CD14-positive monocyte (primary cell): Measurements from ENCODE around the gene TUNAR. TPM values are rescaled to one million over a fixed set of nuclear protein-coding genes. Genes with fewer than 3 reads are reported as not detected.

Experiments used
- DNase-seq, 3 donors: peaks; one replicate each; pipeline ENCODE4 v3.0.0-alpha.2; 2011 to 2022
- H2AFZ ChIP-seq: 2 replicates; pipeline ENCODE4 v1.6.0; 2012; ENCODE audit warnings: mild to moderate bottlenecking, low read depth, low read length, inconsistent platforms; ENCODE audit not compliant: insufficient read depth, poor library complexity, severe bottlenecking
- H3K27ac ChIP-seq, 2 donors: 1 replicate in 1 of 2; 2 replicates in 1 of 2; pipeline ENCODE4 v1.5.1; 2012 to 2013; ENCODE audit warnings: low read length in 2 of 2, control low read depth in 1 of 2, inconsistent platforms in 1 of 2, low read depth in 1 of 2, mild to moderate bottlenecking in 1 of 2
- H3K27me3 ChIP-seq, 2 donors: one replicate each; pipeline versions ENCODE4 v1.6.0 to v1.6.1; 2011 to 2013; ENCODE audit warnings: low read length in 2 of 2; ENCODE audit not compliant: control insufficient read depth in 2 of 2, insufficient read depth in 2 of 2
- H3K36me3 ChIP-seq, 2 donors: replicated peaks in 1 of 2; 1 replicate in 1 of 2; 2 replicates in 1 of 2; pipeline versions ENCODE4 v1.5.1 to v1.6.1; 2012 to 2013; ENCODE audit warnings: low read length in 2 of 2, control low read depth in 1 of 2, inconsistent platforms in 1 of 2, mild to moderate bottlenecking in 1 of 2; ENCODE audit not compliant: insufficient read depth in 2 of 2, control insufficient read depth in 1 of 2
- H3K4me1 ChIP-seq, 2 donors: 1 replicate in 1 of 2; 2 replicates in 1 of 2; pipeline versions ENCODE4 v1.5.1 to v1.6.1; 2012 to 2013; ENCODE audit warnings: low read length in 2 of 2, control low read depth in 1 of 2, inconsistent platforms in 1 of 2, mild to moderate bottlenecking in 1 of 2, moderate library complexity in 1 of 2; ENCODE audit not compliant: insufficient read depth in 2 of 2, control insufficient read depth in 1 of 2
- H3K4me2 ChIP-seq: replicated peaks from 2 replicates; pipeline ENCODE3; 2012; ENCODE audit warnings: low read length, moderate library complexity, mild to moderate bottlenecking; ENCODE audit not compliant: poor library complexity, severe bottlenecking; ENCODE audit errors: extremely low read depth
- H3K4me3 ChIP-seq, 3 experiments: fragments of 200-600 bp in 1 of 3; sonication (generic) in 1 of 3; replicated peaks in 1 of 3; 1 replicate in 2 of 3; 2 replicates in 1 of 3; pipeline ENCODE4 v1.5.1; 2011 to 2013; ENCODE audit warnings: low read length in 3 of 3, mild to moderate bottlenecking in 3 of 3, control low read depth in 2 of 3, low read depth in 2 of 3, inconsistent platforms in 1 of 3, moderate library complexity in 1 of 3
- H3K79me2 ChIP-seq: 2 replicates; pipeline ENCODE4 v1.6.0; 2012; ENCODE audit warnings: mild to moderate bottlenecking, control low read depth, inconsistent platforms, low read length, moderate library complexity; ENCODE audit not compliant: insufficient read depth
- H3K9ac ChIP-seq: 2 replicates; pipeline ENCODE4 v1.6.0; 2017; ENCODE audit warnings: low read length, mild to moderate bottlenecking; ENCODE audit not compliant: insufficient read depth, poor library complexity, severe bottlenecking
- H3K9me3 ChIP-seq, 2 donors: replicated peaks in 1 of 2; 1 replicate in 1 of 2; 2 replicates in 1 of 2; pipeline versions ENCODE4 v1.5.1 to v1.6.1; 2012 to 2013; ENCODE audit warnings: low read length in 2 of 2, control low read depth in 1 of 2; ENCODE audit not compliant: control insufficient read depth in 1 of 2, insufficient read depth in 1 of 2
- H4K20me1 ChIP-seq: 2 replicates; pipeline ENCODE4 v1.6.0; 2012; ENCODE audit warnings: mild to moderate bottlenecking, low read length, control low read depth, moderate library complexity; ENCODE audit not compliant: insufficient read depth
- H3K27ac Mint-ChIP-seq, 7 donors: one replicate each; pipeline ENCODE4 v1.8.0; 2020; ENCODE audit warnings: mild to moderate bottlenecking in 7 of 7, mixed read lengths in 7 of 7, moderate library complexity in 6 of 7, inconsistent platforms in 2 of 7
- H3K27me3 Mint-ChIP-seq, 3 donors: one replicate each; pipeline ENCODE4 v1.8.0; 2021 to 2022; ENCODE audit warnings: low read depth in 3 of 3, mild to moderate bottlenecking in 3 of 3, mixed read lengths in 3 of 3, moderate library complexity in 3 of 3, inconsistent platforms in 1 of 3
- H3K36me3 Mint-ChIP-seq, 2 donors: one replicate each; pipeline ENCODE4 v1.8.0; 2020; ENCODE audit warnings: mixed read lengths in 2 of 2, inconsistent platforms in 1 of 2, mild to moderate bottlenecking in 1 of 2
- H3K4me1 Mint-ChIP-seq: one replicate; pipeline ENCODE4 v1.8.0; 2020; ENCODE audit warnings: mild to moderate bottlenecking, mixed read lengths
- H3K4me3 Mint-ChIP-seq, 2 donors: one replicate each; pipeline ENCODE4 v1.8.0; 2020; ENCODE audit warnings: mild to moderate bottlenecking in 2 of 2, mixed read lengths in 2 of 2, moderate library complexity in 1 of 2
- H3K9me3 Mint-ChIP-seq, 7 donors: one replicate each; pipeline ENCODE4 v1.8.0; 2020 to 2022; ENCODE audit warnings: mixed read lengths in 7 of 7, mild to moderate bottlenecking in 6 of 7, moderate library complexity in 6 of 7, inconsistent platforms in 2 of 7
- CTCF ChIP-seq: fragments of 200-600 bp; IDR thresholded peaks from one replicate; pipeline ENCODE4 v1.8.0; 2022; ENCODE audit warnings: antibody characterized with exemption, mild to moderate bottlenecking
- WGBS: methylation state at CpG from one replicate; pipeline ENCODE4 v1.1.5; 2013; ENCODE audit warnings: missing lambda C conversion rate; ENCODE audit not compliant: insufficient coverage; 5-methylcytosine and 5-hydroxymethylcytosine counted together
- intact Hi-C, 2 donors: fragments of 100-400 bp; cut with micrococcal nuclease; formaldehyde crosslinking; loops; one replicate each; pipeline versions ENCODE4 v1.15.0 to v1.15.1; 2023
- polyA plus RNA-seq, 3 donors: library from polyadenylated mRNA; depleted of rRNA in 1 of 3; unstranded in 2 of 3; stranded (reverse) in 1 of 3; fragments of 300-500 nt in 2 of 3; fragments of >200 nt in 1 of 3; fragmentation: Illumina TruSeq in 2 of 3; gene quantifications; 1 replicate in 2 of 3; 2 replicates in 1 of 3; pipeline ENCODE4 v1.2.3, GENCODE V29; 2012 to 2021

The TUNAR gene
- polyA plus RNA-seq, 3 donors, result not detected

DNA sequence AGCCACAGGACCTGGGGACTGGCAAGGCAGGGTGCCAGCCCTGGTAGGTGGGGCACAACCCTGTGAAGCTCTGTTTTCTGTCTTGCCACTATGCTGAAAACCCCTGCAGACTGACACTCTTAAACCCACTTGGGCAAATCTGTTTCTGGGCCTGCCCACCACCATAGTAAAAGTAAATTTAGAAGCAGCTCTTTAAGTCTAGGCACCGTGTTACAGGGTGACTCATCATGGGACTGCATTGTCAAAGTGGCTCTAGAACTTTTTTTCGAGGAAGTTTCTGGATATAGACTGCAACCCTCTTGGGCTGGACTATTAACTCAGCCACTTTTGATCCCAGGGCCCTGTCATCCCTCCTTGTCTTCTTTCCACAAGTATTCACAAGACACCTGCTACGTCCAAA lies 7.7 kb downstream of the TUNAR start:
- Histone ChIP-seq H3K9ac (no peak overlapping the region), H3K27ac (no peak overlapping the region), H3K79me2 (no peaks in the 10 kb centered on the region), H3K4me2 (no peak overlapping the region), H3K9me3 (no peaks in the 10 kb centered on the region), H3K27me3 (peaks cover 0 to 2% of the 10 kb centered on the region in 2 donors), H4K20me1 (no peaks in the 10 kb centered on the region), H3K4me1 (no peaks in the 10 kb centered on the region), H3K36me3 (no peaks in the 10 kb centered on the region), H2AFZ (no peak overlapping the region), H3K4me3 (no peak overlapping the region)
- H3K9me3 Mint-ChIP-seq, result peaks cover 0 to 5% (median 0%) of the 10 kb centered on the region in 7 donors
- intact Hi-C loops, result no loop called here
- no peak for DNase-seq
- H3K27ac Mint-ChIP-seq, result no peak overlapping the region
- peaks cover 2 to 5% (median 4%) of the 10 kb centered on the region in 3 donors for H3K27me3 Mint-ChIP-seq
- H3K4me1 Mint-ChIP-seq, result no peaks in the 10 kb centered on the region
- H3K36me3 Mint-ChIP-seq, result no peaks in the 10 kb centered on the region
- H3K4me3 Mint-ChIP-seq, result no peak overlapping the region
- no peak for TF ChIP-seq CTCF
- WGBS, result 76% methylated on average over 2 of the region's 3 CpGs

DNA sequence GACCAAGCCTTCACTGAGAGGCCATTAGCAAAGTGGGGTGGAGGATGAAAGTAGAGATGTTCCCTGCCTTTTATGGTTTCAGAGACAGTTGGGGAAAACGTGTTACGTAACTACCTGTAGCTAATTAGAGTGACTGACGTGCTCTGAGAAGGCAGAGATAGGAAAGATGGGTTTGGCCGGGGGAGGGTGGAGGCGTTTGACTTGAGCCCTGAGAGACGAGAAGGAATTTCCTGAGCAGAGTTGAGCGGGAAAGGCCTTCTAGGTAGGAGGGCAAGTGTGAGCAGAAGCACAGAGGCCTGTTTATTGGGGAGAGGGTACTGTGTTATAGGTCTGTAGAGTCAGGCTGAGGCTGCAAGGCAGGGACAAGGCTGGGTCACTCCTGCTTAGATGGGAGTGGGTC lies 8.6 kb downstream of the TUNAR start:
- intact Hi-C loops, result no loop called here

More for the DNA sequence above, 8.6 kb downstream of the TUNAR start:
- WGBS, result 53% methylated on average over 7 of the region's 7 CpGs
- Histone ChIP-seq H2AFZ (no peak overlapping the region), H3K4me3 (no peak overlapping the region), H3K9me3 (no peaks in the 10 kb centered on the region), H3K4me1 (no peaks in the 10 kb centered on the region), H3K27me3 (no peaks in the 10 kb centered on the region), H3K36me3 (no peaks in the 10 kb centered on the region), H3K79me2 (no peaks in the 10 kb centered on the region), H3K4me2 (no peak overlapping the region), H3K9ac (no peak overlapping the region), H3K27ac (no peak overlapping the region), H4K20me1 (no peaks in the 10 kb centered on the region)
- Mint-ChIP-seq H3K36me3 (no peaks in the 10 kb centered on the region), H3K4me1 (no peaks in the 10 kb centered on the region), H3K27ac (no peak overlapping the region), H3K9me3 (peaks cover 0 to 5% (median 0%) of the 10 kb centered on the region in 7 donors), H3K27me3 (peaks cover under 1 to 5% (median 3%) of the 10 kb centered on the region in 3 donors), H3K4me3 (no peak overlapping the region)
- DNase-seq, result no peak
- TF ChIP-seq CTCF, result no peak
